ENCODE results near the gene EHHADH.
"Not testable (repeated sequence)": the region's sequence is repeated elsewhere in the genome, so short reads cannot be mapped to it uniquely, and the experiment has no call there.

The EHHADH gene

DNA sequence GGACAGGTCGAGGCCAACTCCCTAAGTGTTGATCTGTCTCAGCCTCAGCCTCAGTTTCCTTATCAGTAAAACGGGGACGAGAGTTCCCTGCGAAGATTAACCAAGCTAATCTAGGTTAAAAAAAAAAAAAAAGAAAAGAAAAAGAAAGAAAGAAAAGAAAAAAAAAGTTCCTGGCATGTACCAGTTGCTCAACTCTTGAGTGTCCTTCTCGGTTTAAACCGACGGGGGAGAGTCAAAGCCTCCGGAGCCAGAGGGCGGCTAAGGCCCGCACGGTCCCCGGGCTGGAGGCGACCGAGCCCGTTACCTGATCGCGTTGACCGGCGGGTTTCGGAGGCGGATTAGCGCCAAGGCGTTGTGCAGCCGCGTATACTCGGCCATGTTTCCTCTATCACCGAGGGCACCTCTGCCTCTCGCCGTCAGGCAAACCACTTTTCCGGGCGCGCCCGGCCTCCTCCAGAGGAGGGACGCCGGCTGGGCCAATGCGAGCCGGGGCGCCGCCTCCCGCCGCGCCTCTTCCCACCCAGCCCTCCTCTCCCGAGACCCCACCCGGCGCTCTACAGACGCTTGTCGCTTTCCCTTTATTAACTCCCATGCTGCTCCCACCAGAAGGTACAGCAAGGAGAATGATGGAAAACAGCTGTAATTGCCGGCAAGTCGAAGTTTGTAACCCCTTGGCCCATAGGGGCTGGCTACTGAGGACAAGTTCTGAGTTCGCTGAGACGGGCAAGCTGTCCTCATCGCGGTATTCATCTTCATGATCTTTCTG is at the start of gene EHHADH:
Gene EHHADH (minus strand): TSS at position 405 of the 766 bp plus-strand sequence. CDS start 27 bp downstream, at position 378.
- Mint-ChIP-seq H3K4me1 (peaks cover 7% of the 10 kb centered on the region), H3K4me3 (peak within 1 kb of the TSS; percentile 76), H3K27me3 (peaks cover 2% of the 10 kb centered on the region), H3K9me3 (peaks cover 23% of the 10 kb centered on the region), H3K36me3 (ENCODE audit: low read depth) (no peaks in the 10 kb centered on the region), H3K27ac (peak within 1 kb of the TSS; percentile 49)
- peak; percentile 66 for DNase-seq
- ATAC-seq = peak; percentile 94

DNA sequence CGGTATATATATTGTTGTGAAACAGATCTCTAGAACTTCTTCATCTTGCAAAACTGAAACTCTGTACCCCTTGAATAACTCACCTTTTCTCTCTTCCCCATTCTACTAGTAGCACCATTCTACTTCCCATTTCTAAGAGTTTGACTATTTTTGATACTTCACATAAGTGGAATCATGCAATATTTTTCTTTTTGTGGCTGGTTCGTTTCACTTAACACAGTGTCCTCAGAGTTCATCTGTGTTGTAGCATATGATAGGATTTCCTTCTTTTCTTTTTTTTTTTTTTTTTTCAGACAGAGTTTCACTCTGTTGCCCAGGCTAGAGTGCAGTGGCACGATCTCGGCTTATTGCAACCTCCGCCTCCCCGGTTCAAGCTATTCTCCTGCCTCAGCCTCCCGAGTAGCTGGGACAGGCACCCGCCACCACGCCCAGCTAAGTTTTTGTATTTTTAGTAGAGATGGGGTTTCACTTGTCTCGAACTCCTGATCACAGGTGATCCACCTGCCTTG is 46.1 kb upstream of the EHHADH start:
- not testable (repeated sequence) for H3K36me3 Mint-ChIP-seq (ENCODE audit: low read depth); H3K27me3 Mint-ChIP-seq; H3K4me1 Mint-ChIP-seq; H3K9me3 Mint-ChIP-seq; H3K27ac Mint-ChIP-seq; H3K4me3 Mint-ChIP-seq; DNase-seq; ATAC-seq

DNA sequence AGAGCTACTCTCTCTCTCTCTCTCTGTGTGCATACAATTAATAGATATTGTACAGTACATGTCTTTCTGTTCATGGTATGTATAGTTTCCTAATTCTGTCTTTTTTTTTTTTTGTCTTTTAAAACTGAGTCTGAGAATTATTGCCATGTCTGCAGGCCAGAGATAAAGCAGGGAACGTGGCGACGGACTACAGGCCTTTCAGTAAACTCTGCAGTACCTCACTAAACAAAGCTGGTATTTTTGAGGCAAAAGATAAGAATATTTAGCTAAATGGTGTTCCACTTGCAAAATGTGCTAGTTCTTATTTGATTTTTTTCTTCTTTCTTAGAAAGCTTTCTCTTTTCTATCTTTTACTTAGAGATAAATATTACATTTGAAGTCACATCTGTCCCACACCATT is 44.0 kb upstream of the EHHADH start:
- Mint-ChIP-seq H3K4me3 (no peak overlapping the region), H3K36me3 (ENCODE audit: low read depth) (no peaks in the 10 kb centered on the region), H3K4me1 (peaks cover 10% of the 10 kb centered on the region), H3K27ac (no peak overlapping the region), H3K27me3 (no peaks in the 10 kb centered on the region), H3K9me3 (no peaks in the 10 kb centered on the region)
- no peak for ATAC-seq
- DNase-seq = no peak

DNA sequence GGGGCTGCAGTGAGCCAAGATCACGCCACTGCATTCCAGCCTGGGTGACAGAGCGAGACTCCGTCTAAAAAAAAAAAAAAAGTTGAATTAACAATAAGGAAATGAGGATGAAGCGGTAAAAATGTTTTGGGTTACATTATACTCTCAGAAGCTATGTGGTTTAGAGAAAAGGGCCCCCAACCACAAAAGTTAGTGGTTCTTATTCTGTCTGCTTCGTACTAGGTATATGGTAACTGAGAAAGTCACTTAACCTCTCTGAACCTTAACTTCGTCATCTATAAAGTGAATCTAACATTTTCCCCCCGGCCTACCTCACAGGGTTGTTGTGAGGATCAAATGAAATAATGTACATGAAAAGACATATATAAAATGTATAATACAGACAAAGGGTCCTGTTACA is 38.4 kb upstream of the EHHADH start:
- Mint-ChIP-seq H3K9me3 (no peaks in the 10 kb centered on the region), H3K27me3 (no peaks in the 10 kb centered on the region), H3K27ac (no peak overlapping the region), H3K36me3 (ENCODE audit: low read depth) (peaks cover 7% of the 10 kb centered on the region), H3K4me3 (no peak overlapping the region), H3K4me1 (peaks cover 2% of the 10 kb centered on the region)
- ATAC-seq = no peak
- DNase-seq = no peak

DNA sequence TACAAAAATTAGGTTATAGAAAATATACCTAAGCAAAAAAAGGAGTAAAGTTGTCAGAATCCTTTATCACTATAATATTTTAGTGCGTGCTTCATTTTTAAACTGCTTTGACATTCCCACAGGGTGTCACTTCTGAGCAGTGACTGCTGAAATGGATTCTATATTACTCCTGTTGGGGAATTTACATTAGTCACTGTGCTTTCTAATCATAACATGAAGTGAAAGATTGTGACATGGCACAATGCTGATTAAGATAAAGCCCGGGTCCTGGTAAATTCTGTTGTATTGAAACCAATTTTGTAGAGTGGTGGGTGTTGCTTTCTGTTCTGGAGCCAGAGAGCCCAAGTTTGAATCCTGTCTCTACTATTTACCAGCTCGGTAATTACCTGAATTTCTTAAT is 36.4 kb upstream of the EHHADH start:
- peaks cover 7% of the 10 kb centered on the region for H3K36me3 Mint-ChIP-seq (ENCODE audit: low read depth)

DNA sequence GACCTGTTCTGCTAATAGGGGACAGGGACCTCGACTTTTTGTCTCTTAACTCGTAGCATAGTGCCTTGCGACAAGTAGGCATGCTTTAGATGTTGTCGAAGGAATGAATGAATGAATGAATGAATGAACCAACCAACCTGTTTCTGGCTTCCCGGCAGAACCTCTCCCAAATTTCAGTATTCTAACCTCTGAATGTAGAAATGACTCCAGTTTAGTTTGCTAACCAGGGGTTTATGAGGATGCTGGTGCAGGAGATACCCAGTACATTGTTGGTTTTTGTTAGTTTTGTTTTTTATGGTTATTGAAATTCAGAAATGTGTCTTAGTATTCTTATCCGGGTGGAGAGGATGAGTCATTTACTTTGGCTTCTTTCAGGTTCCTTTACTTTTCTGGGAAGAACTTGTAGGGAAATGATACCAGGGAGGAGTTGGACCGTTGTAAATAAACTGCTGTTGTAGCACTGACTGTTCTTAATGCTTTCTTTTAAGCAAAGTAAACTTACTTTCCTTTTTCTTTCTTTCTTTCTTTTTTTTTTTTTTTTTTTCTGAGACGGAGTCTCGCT is 29.6 kb upstream of the EHHADH start:
- ATAC-seq (no peak), DNase-seq (no peak)
- Mint-ChIP-seq H3K36me3 (ENCODE audit: low read depth) (peaks cover 8% of the 10 kb centered on the region), H3K9me3 (no peaks in the 10 kb centered on the region), H3K4me3 (peak overlapping the region; percentile 99), H3K4me1 (peaks cover 20% of the 10 kb centered on the region), H3K27me3 (peaks cover 3% of the 10 kb centered on the region), H3K27ac (peak overlapping the region; percentile 89)

More for the DNA sequence above, 36.4 kb upstream of the EHHADH start:
- DNase-seq = no peak
- Mint-ChIP-seq H3K4me1 (peaks cover 2% of the 10 kb centered on the region), H3K27me3 (no peaks in the 10 kb centered on the region), H3K9me3 (no peaks in the 10 kb centered on the region), H3K27ac (no peak overlapping the region), H3K4me3 (no peak overlapping the region)
- peak; percentile 36 for ATAC-seq

DNA sequence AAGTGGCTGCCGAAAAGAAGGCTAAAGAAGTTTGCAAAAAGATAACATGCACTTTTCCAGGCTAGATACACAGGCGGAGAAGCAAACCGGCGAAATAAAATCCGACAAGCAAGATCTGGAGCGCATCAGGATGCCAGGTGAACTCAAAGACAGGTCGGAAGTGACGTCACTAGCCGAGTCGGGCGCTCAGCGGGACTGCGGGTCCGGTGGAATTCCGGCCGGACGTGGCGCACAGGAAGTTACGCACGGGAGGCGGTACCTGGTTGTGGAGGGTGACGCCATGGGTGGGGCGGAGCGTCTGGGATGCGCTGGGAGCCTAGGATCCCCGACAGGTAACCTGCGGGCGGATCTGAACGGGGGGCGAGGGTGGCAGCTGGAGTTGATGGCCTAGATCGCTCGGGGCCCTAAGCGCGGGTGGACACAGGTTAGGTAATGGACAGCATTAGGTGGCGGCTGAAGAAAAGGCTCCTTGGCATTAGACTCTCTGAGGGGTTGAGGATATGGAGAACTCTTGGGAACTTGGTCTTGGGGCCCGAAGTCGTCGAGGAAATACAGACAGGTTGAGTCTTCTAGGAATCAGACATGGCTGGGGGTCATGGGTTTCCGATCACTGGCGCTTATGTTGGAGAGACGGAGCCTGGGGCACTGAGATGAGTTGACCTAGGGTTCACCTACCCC is 29.0 kb upstream of the EHHADH start:
- ATAC-seq (peak; percentile 100), DNase-seq (peak; percentile 95)
- peaks cover 20% of the 10 kb centered on the region for H3K4me1 Mint-ChIP-seq
- H3K36me3 Mint-ChIP-seq (ENCODE audit: low read depth) = peaks cover 8% of the 10 kb centered on the region
- H3K27me3 Mint-ChIP-seq = peaks cover 3% of the 10 kb centered on the region
- peak overlapping the region; percentile 89 for H3K27ac Mint-ChIP-seq
- peak overlapping the region; percentile 99 for H3K4me3 Mint-ChIP-seq
- H3K9me3 Mint-ChIP-seq = no peaks in the 10 kb centered on the region

DNA sequence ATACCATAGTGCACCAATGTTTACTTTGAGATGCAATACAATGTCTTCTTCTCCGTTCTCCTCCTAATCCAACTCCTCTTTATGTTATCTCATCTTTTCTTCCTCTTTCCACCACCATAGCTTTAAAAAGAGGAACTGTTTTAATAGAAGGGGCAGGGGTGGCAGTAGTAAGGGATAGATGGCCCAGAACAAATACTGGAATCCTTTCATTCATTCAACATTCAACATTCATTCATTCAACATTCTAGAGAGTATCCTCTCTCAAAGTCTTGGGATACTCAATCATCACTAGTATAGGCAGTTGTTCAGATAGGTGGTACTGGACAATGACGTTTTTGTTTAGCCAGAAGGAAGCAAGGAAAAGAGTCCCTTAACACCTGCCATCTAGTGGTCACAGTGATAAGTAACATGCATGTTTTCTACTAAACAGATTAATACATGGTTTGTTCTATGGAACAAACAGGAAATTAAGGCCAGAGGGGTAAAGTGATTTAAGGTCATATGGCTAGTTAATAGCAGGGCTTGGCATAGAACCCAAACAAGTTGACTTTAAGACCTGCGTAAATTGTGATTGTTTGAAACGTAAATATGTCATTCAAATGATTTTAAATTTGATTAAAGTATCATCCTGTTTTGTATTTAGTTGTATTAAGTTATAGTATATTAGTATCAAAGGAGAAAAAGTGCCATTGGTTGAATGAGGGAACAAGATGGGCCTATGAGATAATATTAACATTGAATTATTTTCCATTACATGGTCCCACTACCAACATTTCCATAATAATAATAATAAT is 26.9 kb upstream of the EHHADH start:
- Mint-ChIP-seq H3K27me3 (peaks cover 15% of the 10 kb centered on the region), H3K4me3 (no peak overlapping the region), H3K9me3 (peaks cover 3% of the 10 kb centered on the region), H3K27ac (no peak overlapping the region), H3K4me1 (peaks cover 20% of the 10 kb centered on the region), H3K36me3 (ENCODE audit: low read depth) (peaks cover 8% of the 10 kb centered on the region)
- ATAC-seq (no peak), DNase-seq (no peak)

DNA sequence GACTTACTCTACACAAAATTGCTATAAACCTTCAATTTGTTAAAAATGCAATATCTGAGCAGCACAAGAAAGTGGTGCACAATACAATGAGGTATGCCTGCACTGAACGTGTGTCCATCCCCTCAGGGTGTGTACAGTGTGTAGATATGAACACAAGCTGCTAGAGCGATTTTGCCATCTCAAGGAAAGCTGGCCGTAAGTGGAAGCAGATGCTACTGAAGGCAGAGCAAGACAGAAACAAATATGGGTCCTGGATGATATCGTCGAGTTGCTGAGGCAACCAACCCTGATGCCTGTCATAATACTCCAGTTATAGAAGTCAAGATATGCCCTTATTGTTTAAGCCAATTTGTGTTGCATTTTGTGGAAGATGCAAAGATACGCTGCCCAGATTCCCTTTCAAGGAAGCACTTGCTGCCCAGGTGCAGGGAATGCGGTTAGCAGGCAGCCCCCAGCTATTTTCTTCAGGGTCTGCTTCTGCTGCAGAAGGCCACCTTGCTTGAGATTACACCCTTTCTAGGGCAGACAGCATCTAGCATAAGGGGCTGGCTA is 25.8 kb upstream of the EHHADH start:
- Mint-ChIP-seq H3K27me3 (peaks cover 20% of the 10 kb centered on the region), H3K4me3 (no peak overlapping the region), H3K9me3 (peaks cover 3% of the 10 kb centered on the region), H3K27ac (no peak overlapping the region), H3K36me3 (ENCODE audit: low read depth) (peaks cover 8% of the 10 kb centered on the region), H3K4me1 (peaks cover 18% of the 10 kb centered on the region)
- ATAC-seq (no peak), DNase-seq (no peak)

DNA sequence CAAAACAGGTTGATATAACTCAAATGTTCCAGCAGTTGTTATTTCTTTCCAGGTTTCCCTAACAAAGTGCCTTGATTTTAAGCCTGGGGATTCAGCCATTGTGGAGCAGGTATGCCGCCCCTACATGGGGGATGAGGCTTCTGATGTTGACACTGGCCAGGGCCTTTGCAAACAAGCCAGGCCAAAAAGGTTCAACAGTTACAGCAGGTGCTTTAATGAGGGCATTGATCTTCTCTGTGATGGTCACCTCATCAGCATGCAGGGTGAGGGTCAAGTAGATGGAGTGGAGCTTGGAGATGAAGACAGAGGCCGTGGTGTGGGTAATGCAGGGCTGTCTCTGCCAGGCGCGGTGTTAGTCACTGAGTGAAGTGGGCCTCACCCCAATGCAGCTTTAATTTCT is 22.6 kb upstream of the EHHADH start:
- ATAC-seq (no peak), DNase-seq (no peak)
- Mint-ChIP-seq H3K27me3 (peaks cover 32% of the 10 kb centered on the region), H3K4me3 (no peak overlapping the region), H3K4me1 (peaks cover 2% of the 10 kb centered on the region), H3K36me3 (ENCODE audit: low read depth) (no peaks in the 10 kb centered on the region), H3K9me3 (peaks cover 6% of the 10 kb centered on the region), H3K27ac (no peak overlapping the region)

DNA sequence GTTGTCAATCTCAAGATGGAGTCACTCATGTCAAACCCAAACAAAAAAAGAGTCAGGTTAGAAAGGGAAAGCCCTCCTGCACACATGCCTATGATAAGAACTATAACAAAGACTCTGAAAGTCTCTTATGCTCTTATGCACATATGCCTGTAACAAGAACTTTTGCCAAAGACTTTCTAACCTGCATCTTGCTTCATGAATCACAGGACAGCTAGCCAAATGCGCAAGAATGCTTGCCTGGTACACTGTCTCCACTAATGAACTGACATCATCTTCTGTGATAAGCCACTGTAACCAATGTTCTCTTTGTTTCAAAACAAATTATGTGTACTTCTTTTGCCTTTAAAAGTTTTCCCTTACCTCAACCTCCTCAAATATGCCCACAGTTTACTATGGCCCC is 18.2 kb upstream of the EHHADH start:
- ATAC-seq = no peak
- Mint-ChIP-seq H3K27me3 (peaks cover 40% of the 10 kb centered on the region), H3K36me3 (ENCODE audit: low read depth) (no peaks in the 10 kb centered on the region), H3K4me1 (no peaks in the 10 kb centered on the region), H3K27ac (no peak overlapping the region), H3K9me3 (peaks cover 6% of the 10 kb centered on the region), H3K4me3 (no peak overlapping the region)
- no peak for DNase-seq

DNA sequence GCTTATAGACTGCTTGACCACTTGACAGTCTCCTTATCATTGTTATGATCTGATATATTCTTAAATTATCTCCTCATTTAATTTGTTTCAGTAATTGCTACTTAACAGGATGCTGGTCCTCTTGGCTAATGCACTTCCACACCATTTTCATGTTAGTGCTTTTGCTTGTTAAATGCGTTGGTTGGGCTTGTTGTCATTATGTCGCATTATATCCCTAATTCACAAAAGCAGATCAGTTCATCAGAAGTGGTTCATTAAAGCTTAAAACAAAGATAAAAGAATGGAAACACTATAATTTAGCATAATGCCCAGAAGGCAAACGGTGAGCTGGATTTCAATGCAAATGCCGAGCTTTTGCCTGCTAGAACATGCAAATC is 17.1 kb upstream of the EHHADH start:
- ATAC-seq (no peak), DNase-seq (no peak)
- Mint-ChIP-seq H3K36me3 (ENCODE audit: low read depth) (no peaks in the 10 kb centered on the region), H3K27me3 (peaks cover 35% of the 10 kb centered on the region), H3K27ac (no peak overlapping the region), H3K4me3 (no peak overlapping the region), H3K9me3 (peaks cover 4% of the 10 kb centered on the region), H3K4me1 (no peaks in the 10 kb centered on the region)

DNA sequence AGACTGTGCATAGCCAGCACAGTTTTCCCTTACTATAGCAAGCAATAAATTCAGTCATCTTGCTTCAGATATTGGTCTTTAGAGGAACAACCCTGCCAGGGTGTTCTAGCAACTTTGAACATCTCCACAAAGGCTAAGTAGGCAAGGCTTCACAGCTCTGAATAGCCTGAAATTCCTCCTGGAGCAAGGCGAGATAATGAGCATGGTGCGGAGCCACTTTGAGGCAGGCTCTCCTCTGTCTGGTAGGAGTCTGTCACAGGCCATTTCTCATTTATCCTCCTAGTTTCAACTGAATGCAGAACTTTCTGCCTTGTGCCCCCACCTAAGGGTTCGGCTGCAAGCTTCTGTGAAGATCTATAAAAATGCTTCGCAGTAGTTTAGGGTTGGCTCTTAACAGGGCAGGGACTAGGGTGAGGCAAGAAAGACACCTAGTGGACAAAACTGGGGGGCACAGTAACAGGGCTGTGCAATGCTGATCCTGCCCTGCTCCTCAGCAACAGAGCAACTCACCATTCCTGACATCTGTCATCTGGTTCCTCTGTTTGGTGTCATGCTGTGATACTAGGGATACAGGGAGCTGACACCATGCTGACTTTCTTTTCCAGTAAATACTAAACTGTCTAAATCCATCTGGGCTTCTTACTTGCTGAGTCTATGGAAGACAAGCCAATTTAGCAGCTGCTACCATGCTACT is 16.6 kb upstream of the EHHADH start:
- no peak for DNase-seq
- ATAC-seq = peak; percentile 65
- Mint-ChIP-seq H3K27ac (no peak overlapping the region), H3K9me3 (peaks cover 4% of the 10 kb centered on the region), H3K36me3 (ENCODE audit: low read depth) (no peaks in the 10 kb centered on the region), H3K4me3 (no peak overlapping the region), H3K4me1 (no peaks in the 10 kb centered on the region), H3K27me3 (peaks cover 35% of the 10 kb centered on the region)

Measured in activated naive CD8-positive, alpha-beta T cell treated with anti-CD3 and anti-CD28 coated beads, Interleukin-2, amount 50 U/mL, for 24 hours (primary cell).